ENCODE data around the gene POGLUT3. TPM values are rescaled to one million over a fixed set of nuclear protein-coding genes. Genes with fewer than 3 reads are reported as not detected.

The POGLUT3 gene
- total RNA-seq, 4 donors from 2014 or later = 6.0 to 18.3 (median 13.2) TPM

- Histone ChIP-seq H3K27me3 (no peaks in the 10 kb centered on the region), H3K27ac (peak overlapping the region; percentile 95 to 99 (median 98)), H3K4me3 (peak overlapping the region; percentile 67 to 82 (median 74)), H3K9me3 (no peaks in the 10 kb centered on the region), H3K36me3 (no peaks in the 10 kb centered on the region), H3K4me1 (peaks cover 36 to 75% (median 38%) of the 10 kb centered on the region in 3 donors)
- 71 to 83% methylated on average over 7 of the region's 7 CpGs for WGBS, 2 donors
- no peak for DNase-seq
- TF ChIP-seq POLR2A (IDR thresholded peaks at IDR 0.05) = no peak
- TF ChIP-seq CTCF (IDR thresholded peaks at IDR 0.05) = no peak
- intact Hi-C loops (cut with DNase I) = no loop called here
These were observed 1.4 kb downstream of the POGLUT3 start for GRCh38 chr11:108496643-108497256.

- no peak for DNase-seq
- TF ChIP-seq CTCF (IDR thresholded peaks at IDR 0.05) = no peak
- no peak for TF ChIP-seq POLR2A (IDR thresholded peaks at IDR 0.05)
- H3K27me3 ChIP-seq = no peaks in the 10 kb centered on the region
- WGBS, 2 donors = 61 to 67% methylated on average over 3 of the region's 3 CpGs
- H3K4me1 ChIP-seq = peaks cover 30 to 61% (median 30%) of the 10 kb centered on the region in 3 donors
- H3K27ac ChIP-seq = peak overlapping the region in 3 of 4 donors; percentile 47 to 99 (median 95)
- intact Hi-C loops (cut with DNase I) = no loop called here
- no peaks in the 10 kb centered on the region for H3K9me3 ChIP-seq
- peaks cover 0 to 6% (median 0%) of the 10 kb centered on the region in 3 donors for H3K36me3 ChIP-seq
- no peak overlapping the region for H3K4me3 ChIP-seq
These were observed 2.9 kb downstream of the POGLUT3 start for GRCh38 chr11:108495326-108495725.

GRCh38 chr11:108494182-108494581 lies 4.0 kb downstream of the POGLUT3 start:
- Histone ChIP-seq H3K4me1 (peaks cover 23 to 50% (median 26%) of the 10 kb centered on the region in 3 donors), H3K27me3 (no peaks in the 10 kb centered on the region), H3K36me3 (peaks cover 0 to 17% (median 7%) of the 10 kb centered on the region in 3 donors), H3K4me3 (no peak overlapping the region), H3K27ac (peak overlapping the region in 2 of 4 donors; percentile 18 to 95), H3K9me3 (no peaks in the 10 kb centered on the region)
- TF ChIP-seq POLR2A (IDR thresholded peaks at IDR 0.05) (no peak), CTCF (IDR thresholded peaks at IDR 0.05) (no peak)
- intact Hi-C loops (cut with DNase I) = no loop called here
- 54 to 59% methylated on average over 6 of the region's 6 CpGs for WGBS, 2 donors
- no peak for DNase-seq

GRCh38 chr11:108491936-108492335 lies 6.2 kb downstream of the POGLUT3 start:
- H3K27me3 ChIP-seq = no peaks in the 10 kb centered on the region
- H3K4me1 ChIP-seq = peaks cover 15 to 31% (median 17%) of the 10 kb centered on the region in 3 donors
- intact Hi-C loops (cut with DNase I) = no loop called here
- no peak overlapping the region for H3K27ac ChIP-seq
- TF ChIP-seq POLR2A (IDR thresholded peaks at IDR 0.05) = no peak
- no peak for TF ChIP-seq CTCF (IDR thresholded peaks at IDR 0.05)
- H3K9me3 ChIP-seq = no peaks in the 10 kb centered on the region
- DNase-seq = no peak
- H3K4me3 ChIP-seq = no peak overlapping the region
- peaks cover 0 to 40% (median 7%) of the 10 kb centered on the region in 3 donors for H3K36me3 ChIP-seq
- 91 to 93% methylated on average over 3 of the region's 3 CpGs for WGBS, 2 donors

- peaks cover 0 to 91% (median 7%) of the 10 kb centered on the region in 3 donors for H3K36me3 ChIP-seq
- TF ChIP-seq POLR2A (IDR thresholded peaks at IDR 0.05) (no peak), CTCF (IDR thresholded peaks at IDR 0.05) (no peak)
- no peak for DNase-seq
- no peaks in the 10 kb centered on the region for H3K9me3 ChIP-seq
- H3K4me3 ChIP-seq = no peak overlapping the region
- H3K27ac ChIP-seq = no peak overlapping the region
- 93 to 95% methylated on average over 3 of the region's 3 CpGs for WGBS, 2 donors
- H3K4me1 ChIP-seq = no peaks in the 10 kb centered on the region
- intact Hi-C loops (cut with DNase I) = no loop called here
- H3K27me3 ChIP-seq = no peaks in the 10 kb centered on the region
These were observed 11.4 kb downstream of the POGLUT3 start for GRCh38 chr11:108486828-108487227.

Measured in esophagus squamous epithelium (tissue), 5 donors.